ENCODE results near the gene WNT5B. TPM values are rescaled to one million over a fixed set of nuclear protein-coding genes. Genes with fewer than 3 reads are reported as not detected.

Gene WNT5B
- 11.9 to 27.8 TPM (median 12.3 TPM) in 3 replicates for polyA plus RNA-seq
- polyA plus RNA-seq (2011; ENCODE audit: low read depth), result 3.8 TPM
- polyA plus RNA-seq (2011; cell fraction: cytosol; rRNA removed), result 9.2 and 13.1 TPM in 2 replicates
- 24.7 and 30.9 TPM in 2 replicates for polyA plus RNA-seq (2011; cell fraction: nucleus; rRNA removed)
- polyA plus RNA-seq (2012; ENCODE audit: low replicate concordance), result 5.4 and 32.2 TPM in 2 replicates
- polyA minus RNA-seq, result 14.2 to 51.2 TPM (median 17.0 TPM) in 3 replicates
- 18.2 TPM for polyA minus RNA-seq (2011; cell fraction: cytosol; rRNA and poly(A)+ RNA removed)
- polyA minus RNA-seq (2011; cell fraction: nucleus; rRNA and poly(A)+ RNA removed), result 21.0 and 28.8 TPM in 2 replicates

DNA sequence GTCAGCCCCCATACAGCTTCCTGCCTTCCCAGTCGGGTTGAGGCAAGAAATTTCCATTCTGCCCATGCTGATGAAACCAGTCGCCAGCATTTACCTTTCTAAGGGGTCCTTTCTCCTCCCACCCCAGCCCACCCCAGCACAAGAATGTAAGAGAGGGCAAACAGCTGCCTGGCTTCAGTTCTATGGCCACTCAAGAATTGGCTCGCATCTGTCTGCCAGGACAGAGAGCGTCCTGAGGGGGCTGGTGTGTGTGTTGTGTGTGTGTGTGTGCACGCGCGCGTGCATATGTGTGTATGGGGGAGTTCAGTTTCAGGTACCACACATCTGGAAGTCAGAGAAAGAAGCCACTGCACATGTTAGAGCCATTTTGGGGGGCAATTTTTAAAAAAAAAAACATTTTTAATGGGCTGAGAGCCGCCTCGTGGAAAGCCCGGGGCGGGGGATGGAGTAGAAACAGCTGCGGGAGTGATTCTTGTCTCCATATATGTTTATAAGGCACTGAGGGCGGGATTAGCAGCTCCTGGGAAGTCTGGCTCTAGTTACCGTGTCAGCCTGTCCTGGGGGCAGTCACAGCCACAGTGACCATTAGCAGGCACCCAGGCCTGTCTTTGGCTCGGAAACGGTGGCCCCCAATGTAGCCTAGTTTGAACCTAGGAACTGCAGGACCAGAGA lies at the start of gene WNT5B:
Gene WNT5B (plus strand): TSS at position 566 of the 672 bp plus-strand sequence. CDS start 2,124 bp downstream, outside the sequence.
- Histone ChIP-seq H3K9ac (ENCODE audit: control insufficient read depth, extremely low read depth, insufficient read depth, low read length) (no peak within 1 kb of the TSS), H4K20me1 (ENCODE audit: control insufficient read depth, extremely low read depth, insufficient read depth, low read length) (no peaks in the 10 kb centered on the region), H3K4me1 (ENCODE audit: control insufficient read depth, extremely low read depth, insufficient read depth, low read length) (peaks cover 9% of the 10 kb centered on the region), H2AFZ (ENCODE audit: control insufficient read depth, low read length) (no peak within 1 kb of the TSS), H3K79me2 (ENCODE audit: control insufficient read depth, insufficient read depth, low read length) (no peaks in the 10 kb centered on the region), H3K27ac (ENCODE audit: control insufficient read depth, insufficient read depth, low read length) (no peak within 1 kb of the TSS), H3K9me1 (ENCODE audit: control insufficient read depth, extremely low read depth, insufficient read depth, low read length) (no peaks in the 10 kb centered on the region), H3K4me3 (ENCODE audit: control insufficient read depth in 2 of 3, extremely low read depth in 1 of 3, insufficient read depth in 2 of 3, low read depth in 1 of 3, low read length in 3 of 3) (no peak within 1 kb of the TSS), H3K27me3 (ENCODE audit: control insufficient read depth, extremely low read depth, insufficient read depth, low read length) (peaks cover 23% of the 10 kb centered on the region), H3K9me3 (ENCODE audit: control insufficient read depth, low read depth, low read length) (no peaks in the 10 kb centered on the region), H3K4me2 (ENCODE audit: control insufficient read depth, extremely low read depth, insufficient read depth, low read depth, low read length) (peak within 1 kb of the TSS; percentile 32), H3K36me3 (ENCODE audit: control insufficient read depth in 2 of 2, extremely low read depth in 1 of 2, insufficient read depth in 2 of 2, low read length in 2 of 2) (peaks cover 1 to 2% of the 10 kb centered on the region in 2 experiments)
- TF ChIP-seq EZH2 (IDR thresholded peaks at IDR 0.05; ENCODE audit: low read length), result no peak
- TF ChIP-seq, protein P1, sequence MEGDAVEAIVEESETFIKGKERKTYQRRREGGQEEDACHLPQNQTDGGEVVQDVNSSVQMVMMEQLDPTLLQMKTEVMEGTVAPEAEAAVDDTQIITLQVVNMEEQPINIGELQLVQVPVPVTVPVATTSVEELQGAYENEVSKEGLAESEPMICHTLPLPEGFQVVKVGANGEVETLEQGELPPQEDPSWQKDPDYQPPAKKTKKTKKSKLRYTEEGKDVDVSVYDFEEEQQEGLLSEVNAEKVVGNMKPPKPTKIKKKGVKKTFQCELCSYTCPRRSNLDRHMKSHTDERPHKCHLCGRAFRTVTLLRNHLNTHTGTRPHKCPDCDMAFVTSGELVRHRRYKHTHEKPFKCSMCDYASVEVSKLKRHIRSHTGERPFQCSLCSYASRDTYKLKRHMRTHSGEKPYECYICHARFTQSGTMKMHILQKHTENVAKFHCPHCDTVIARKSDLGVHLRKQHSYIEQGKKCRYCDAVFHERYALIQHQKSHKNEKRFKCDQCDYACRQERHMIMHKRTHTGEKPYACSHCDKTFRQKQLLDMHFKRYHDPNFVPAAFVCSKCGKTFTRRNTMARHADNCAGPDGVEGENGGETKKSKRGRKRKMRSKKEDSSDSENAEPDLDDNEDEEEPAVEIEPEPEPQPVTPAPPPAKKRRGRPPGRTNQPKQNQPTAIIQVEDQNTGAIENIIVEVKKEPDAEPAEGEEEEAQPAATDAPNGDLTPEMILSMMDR (optimal IDR thresholded peaks at IDR 0.05 in 1 of 3, IDR thresholded peaks at IDR 0.05 in 1 of 3, conservative IDR thresholded peaks at IDR 0.05 in 1 of 3; ENCODE audit: extremely low read depth in 1 of 3, insufficient read depth in 2 of 3, low read length in 3 of 3), result no peak
- FAIRE-seq, result no peak
- no peak for DNase-seq (ENCODE audit: low read depth, low spot score)
- dilution Hi-C loops (cut with MboI; ENCODE audit: extremely low pct_ligation_motif_present, low sequenced_read_pairs), result no loop called here

DNA sequence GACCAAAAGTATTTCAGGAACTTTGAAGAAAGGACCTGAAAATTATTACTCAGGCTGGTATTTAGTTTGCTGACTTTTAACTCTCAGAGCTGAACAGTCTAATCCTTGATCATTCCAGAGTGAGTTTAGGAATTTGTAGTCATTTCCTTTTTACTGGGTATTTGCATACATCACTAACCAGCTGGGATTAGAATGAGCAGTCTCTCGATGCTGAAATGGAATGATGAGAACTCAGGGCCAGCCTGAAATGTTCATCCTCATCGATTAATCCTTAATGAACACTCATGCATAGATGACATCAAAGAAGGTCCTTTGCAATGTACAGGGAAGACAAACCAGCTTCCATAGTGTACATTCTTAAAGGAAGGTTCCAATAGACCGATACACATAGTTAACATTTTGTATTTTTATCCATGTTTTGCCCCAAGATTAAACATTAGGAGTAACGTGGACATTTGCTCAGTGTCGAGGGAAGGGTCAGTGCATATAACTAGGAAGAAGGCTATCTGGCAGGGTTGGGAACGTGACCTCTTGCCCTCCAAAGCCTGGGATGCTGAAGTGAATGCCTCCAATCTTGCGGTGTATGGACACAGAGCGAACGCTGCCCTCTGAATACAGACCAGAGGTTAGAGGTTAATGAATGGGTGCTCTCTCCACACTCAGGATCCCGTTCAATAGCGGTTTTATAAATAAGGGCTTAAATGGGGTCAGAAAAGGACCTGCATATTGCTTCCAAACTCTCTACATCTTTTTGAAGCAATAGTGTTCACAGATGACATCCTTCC lies 49.2 kb upstream of the WNT5B start:
- H3K4me3 ChIP-seq (ENCODE audit: control insufficient read depth in 2 of 3, extremely low read depth in 1 of 3, insufficient read depth in 2 of 3, low read depth in 1 of 3, low read length in 3 of 3), result no peak overlapping the region
- H3K9ac ChIP-seq (ENCODE audit: control insufficient read depth, extremely low read depth, insufficient read depth, low read length), result no peak overlapping the region
- H3K4me2 ChIP-seq (ENCODE audit: control insufficient read depth, extremely low read depth, insufficient read depth, low read depth, low read length), result no peak overlapping the region
- DNase-seq (ENCODE audit: low read depth, low spot score), result no peak
- H3K4me1 ChIP-seq (ENCODE audit: control insufficient read depth, extremely low read depth, insufficient read depth, low read length), result no peaks in the 10 kb centered on the region
- no peak overlapping the region for H3K27ac ChIP-seq (ENCODE audit: control insufficient read depth, insufficient read depth, low read length)
- H3K79me2 ChIP-seq (ENCODE audit: control insufficient read depth, insufficient read depth, low read length), result peaks cover 11% of the 10 kb centered on the region
- H2AFZ ChIP-seq (ENCODE audit: control insufficient read depth, low read length), result no peak overlapping the region
- H3K9me3 ChIP-seq (ENCODE audit: control insufficient read depth, low read depth, low read length), result no peaks in the 10 kb centered on the region
- H4K20me1 ChIP-seq (ENCODE audit: control insufficient read depth, extremely low read depth, insufficient read depth, low read length), result no peaks in the 10 kb centered on the region
- TF ChIP-seq, protein P1 (optimal IDR thresholded peaks at IDR 0.05 in 1 of 3, IDR thresholded peaks at IDR 0.05 in 1 of 3, conservative IDR thresholded peaks at IDR 0.05 in 1 of 3; ENCODE audit: extremely low read depth in 1 of 3, insufficient read depth in 2 of 3, low read length in 3 of 3), result no peak
- TF ChIP-seq EZH2 (IDR thresholded peaks at IDR 0.05; ENCODE audit: low read length), result no peak
- H3K9me1 ChIP-seq (ENCODE audit: control insufficient read depth, extremely low read depth, insufficient read depth, low read length), result no peaks in the 10 kb centered on the region
- no peaks in the 10 kb centered on the region for H3K27me3 ChIP-seq (ENCODE audit: control insufficient read depth, extremely low read depth, insufficient read depth, low read length)
- no peak for FAIRE-seq
- H3K36me3 ChIP-seq (ENCODE audit: control insufficient read depth in 2 of 2, extremely low read depth in 1 of 2, insufficient read depth in 2 of 2, low read length in 2 of 2), result peaks cover 0 to 2% of the 10 kb centered on the region in 2 experiments
- dilution Hi-C loops (cut with MboI; ENCODE audit: extremely low pct_ligation_motif_present, low sequenced_read_pairs), result no loop called here

All from keratinocyte (primary cell).